Kidney (tissue), 14 donors: ENCODE data around the gene ZSWIM7. TPM values are rescaled to one million over a fixed set of nuclear protein-coding genes. Genes with fewer than 3 reads are reported as not detected.

Source experiments
- DNase-seq, 5 donors: peaks; one replicate each; pipeline ENCODE4 v3.0.0-alpha.2; 2013 to 2020
- FAIRE-seq: peaks from 2 replicates; lab custom pipeline; 2012; peaks lifted over from hg19 to GRCh38; lab: Jason Lieb, UNC
- H3K27ac ChIP-seq, 2 donors: one replicate each; pipeline ENCODE4 v1.7.0; 2013; ENCODE audit warnings: low read depth in 2 of 2, low read length in 2 of 2, inconsistent platforms in 1 of 2
- H3K27me3 ChIP-seq: one replicate; pipeline ENCODE4 v1.7.1; 2013; ENCODE audit warnings: low read length, inconsistent platforms; ENCODE audit not compliant: control insufficient read depth, insufficient read depth
- H3K36me3 ChIP-seq, 3 donors: one replicate each; pipeline versions ENCODE4 v1.7.0 to v1.7.1; 2013; ENCODE audit warnings: low read length in 3 of 3, control low read depth in 1 of 3, inconsistent platforms in 1 of 3; ENCODE audit not compliant: insufficient read depth in 3 of 3, control insufficient read depth in 2 of 3
- H3K4me1 ChIP-seq, 3 donors: one replicate each; pipeline versions ENCODE4 v1.7.0 to v1.7.1; 2013; ENCODE audit warnings: low read length in 3 of 3, inconsistent platforms in 1 of 3, low read depth in 1 of 3; ENCODE audit not compliant: control insufficient read depth in 2 of 3, insufficient read depth in 2 of 3
- H3K4me3 ChIP-seq, 3 donors: one replicate each; pipeline versions ENCODE4 v1.7.0 to v1.8.1; 2013; ENCODE audit warnings: low read length in 3 of 3, control low read depth in 1 of 3, inconsistent platforms in 1 of 3
- H3K9ac ChIP-seq, 3 donors: one replicate each; pipeline versions ENCODE4 v1.7.0 to v1.7.1; 2013; ENCODE audit warnings: low read length in 3 of 3, control low read depth in 1 of 3, inconsistent platforms in 1 of 3
- H3K9me3 ChIP-seq, 3 donors: one replicate each; pipeline versions ENCODE4 v1.7.0 to v1.7.1; 2013; ENCODE audit warnings: low read length in 3 of 3, control low read depth in 1 of 3, inconsistent platforms in 1 of 3; ENCODE audit not compliant: control insufficient read depth in 2 of 3, insufficient read depth in 1 of 3
- intact Hi-C: fragments of 100-400 bp; cut with DNase I; formaldehyde crosslinking; loops from one replicate; pipeline ENCODE4 v1.11.1; 2022
- polyA plus RNA-seq: library from polyadenylated mRNA; stranded (reverse); fragments of 350-450 nt; fragmentation: Illumina TruSeq; extraction: RNeasy Lipid Tissue Mini Kit (QIAGEN cat#74804); gene quantifications from one replicate; pipeline ENCODE4 v1.2.3, GENCODE V29; 2014; ENCODE audit warnings: low read depth, low replicate concordance; ENCODE audit not compliant: insufficient read depth
- total RNA-seq: library from RNA; stranded (reverse); fragmentation: NEBNext Ultra II Directional; extraction: Animal tissue kit (Norgen Biotek cat#: 25700); gene quantifications from one replicate; pipeline ENCODE4 v1.2.1, GENCODE V29; 2021
- TF ChIP-seq, protein P1 (sequence below): IDR thresholded peaks from 3 replicates; pipeline ENCODE4 v1.5.1; 2012; ENCODE audit warnings: mild to moderate bottlenecking, moderate library complexity, borderline replicate concordance; ENCODE audit not compliant: insufficient read depth; ENCODE audit errors: extremely low read depth
- donor health status: control.
- donor health status: control.
- donor health status: control.
- donor health status: control.
- donor health status: control.
- donor health status: DM: yes; HTN: yes; CAD: no.
- donor health status: Normal renal cell carcinoma (clear cell type).

The ZSWIM7 gene
- total and polyA plus RNA-seq, 2 donors from 2014 or later: 21.0 to 66.7 TPM

DNA sequence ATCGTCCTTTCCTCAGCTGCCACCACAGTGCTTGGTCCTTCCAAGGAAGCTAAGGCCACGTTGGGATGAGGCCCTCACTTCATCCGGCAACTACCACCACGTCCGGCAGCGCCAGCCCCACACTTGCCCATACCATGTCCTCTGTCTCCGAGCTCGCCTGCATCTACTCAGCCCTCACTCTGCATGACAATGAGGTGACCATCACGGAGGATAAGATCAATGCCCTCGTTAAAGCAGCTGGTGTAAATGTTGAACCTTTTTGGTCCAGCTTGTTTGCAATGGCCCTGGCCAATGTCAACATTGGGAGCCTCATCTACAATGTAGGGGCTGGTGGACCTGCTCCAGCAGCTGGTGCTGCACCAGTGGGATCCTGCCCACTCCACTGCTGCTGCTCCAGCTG is 45.0 kb upstream of the ZSWIM7 start:
- H3K36me3 ChIP-seq: peaks cover 20 to 40% (median 39%) of the 10 kb centered on the region in 3 donors
- TF ChIP-seq, protein P1, sequence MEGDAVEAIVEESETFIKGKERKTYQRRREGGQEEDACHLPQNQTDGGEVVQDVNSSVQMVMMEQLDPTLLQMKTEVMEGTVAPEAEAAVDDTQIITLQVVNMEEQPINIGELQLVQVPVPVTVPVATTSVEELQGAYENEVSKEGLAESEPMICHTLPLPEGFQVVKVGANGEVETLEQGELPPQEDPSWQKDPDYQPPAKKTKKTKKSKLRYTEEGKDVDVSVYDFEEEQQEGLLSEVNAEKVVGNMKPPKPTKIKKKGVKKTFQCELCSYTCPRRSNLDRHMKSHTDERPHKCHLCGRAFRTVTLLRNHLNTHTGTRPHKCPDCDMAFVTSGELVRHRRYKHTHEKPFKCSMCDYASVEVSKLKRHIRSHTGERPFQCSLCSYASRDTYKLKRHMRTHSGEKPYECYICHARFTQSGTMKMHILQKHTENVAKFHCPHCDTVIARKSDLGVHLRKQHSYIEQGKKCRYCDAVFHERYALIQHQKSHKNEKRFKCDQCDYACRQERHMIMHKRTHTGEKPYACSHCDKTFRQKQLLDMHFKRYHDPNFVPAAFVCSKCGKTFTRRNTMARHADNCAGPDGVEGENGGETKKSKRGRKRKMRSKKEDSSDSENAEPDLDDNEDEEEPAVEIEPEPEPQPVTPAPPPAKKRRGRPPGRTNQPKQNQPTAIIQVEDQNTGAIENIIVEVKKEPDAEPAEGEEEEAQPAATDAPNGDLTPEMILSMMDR: no peak
- intact Hi-C loops: no loop called here
- no peak overlapping the region for H3K9ac ChIP-seq
- no peak overlapping the region for H3K4me3 ChIP-seq
- H3K4me1 ChIP-seq: no peaks in the 10 kb centered on the region
- no peaks in the 10 kb centered on the region for H3K9me3 ChIP-seq
- no peak for DNase-seq
- no peak for FAIRE-seq
- no peaks in the 10 kb centered on the region for H3K27me3 ChIP-seq
- H3K27ac ChIP-seq: no peak overlapping the region

DNA sequence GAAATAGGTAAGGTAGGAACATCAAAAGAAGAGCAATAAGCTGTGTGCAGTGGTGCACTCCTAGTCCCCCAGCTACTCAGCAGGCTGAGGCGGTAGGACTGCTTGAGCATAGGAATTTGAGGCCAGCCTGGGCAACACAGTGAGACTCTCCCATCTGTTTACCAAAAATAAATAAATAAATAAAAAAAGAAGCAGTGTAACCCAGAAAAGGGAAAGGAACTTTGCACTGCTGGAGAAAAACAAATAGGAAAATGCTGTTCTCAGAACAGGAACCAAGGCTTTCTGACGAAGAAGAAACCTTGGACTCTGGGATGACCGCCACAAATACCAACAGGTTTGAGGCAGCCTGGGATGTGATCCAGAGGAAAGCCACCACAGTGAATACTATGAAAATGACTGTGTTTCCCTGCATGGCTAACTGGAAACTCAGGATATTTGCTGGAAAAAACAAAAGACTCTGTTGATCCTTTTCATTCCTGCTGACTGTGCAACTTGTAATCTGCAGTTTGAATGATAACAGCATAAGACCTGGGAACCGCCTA is 41.3 kb upstream of the ZSWIM7 start:
- Histone ChIP-seq H3K36me3 (peaks cover 23 to 30% (median 30%) of the 10 kb centered on the region in 3 donors), H3K27me3 (no peaks in the 10 kb centered on the region), H3K4me1 (no peaks in the 10 kb centered on the region), H3K4me3 (no peak overlapping the region), H3K9me3 (no peaks in the 10 kb centered on the region), H3K27ac (peak overlapping the region; percentile 2 to 67), H3K9ac (no peak overlapping the region)
- DNase-seq (peak in 2 of 5 donors; percentile 3 to 23), FAIRE-seq (no peak)
- intact Hi-C loops: no loop called here
- TF ChIP-seq, protein P1: no peak

DNA sequence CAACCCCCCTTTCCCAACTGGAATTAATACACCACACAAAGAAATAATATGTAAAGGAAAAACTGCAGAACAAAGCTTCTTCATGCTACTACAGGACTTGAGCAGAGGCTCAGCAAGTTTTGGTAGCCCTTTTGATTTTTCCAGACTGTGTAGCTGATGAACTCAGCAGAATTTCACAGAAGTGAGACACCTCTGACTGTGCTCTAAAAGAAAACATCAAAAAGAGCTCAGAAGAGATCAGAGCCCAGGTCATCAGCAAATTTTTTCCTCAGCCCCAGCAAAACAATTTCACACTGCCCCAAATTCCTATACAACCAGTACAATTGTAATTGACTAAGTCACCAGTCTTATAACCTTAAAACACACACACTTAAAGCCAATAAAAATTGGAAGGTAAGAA is 38.1 kb upstream of the ZSWIM7 start:
- H3K9ac ChIP-seq: no peak overlapping the region
- DNase-seq (no peak), FAIRE-seq (no peak)
- peaks cover 17 to 37% (median 27%) of the 10 kb centered on the region in 3 donors for H3K36me3 ChIP-seq
- H3K4me1 ChIP-seq: no peaks in the 10 kb centered on the region
- intact Hi-C loops: no loop called here
- H3K27ac ChIP-seq: no peak overlapping the region
- no peak overlapping the region for H3K4me3 ChIP-seq
- H3K9me3 ChIP-seq: no peaks in the 10 kb centered on the region
- H3K27me3 ChIP-seq: no peaks in the 10 kb centered on the region
- TF ChIP-seq, protein P1: no peak

DNA sequence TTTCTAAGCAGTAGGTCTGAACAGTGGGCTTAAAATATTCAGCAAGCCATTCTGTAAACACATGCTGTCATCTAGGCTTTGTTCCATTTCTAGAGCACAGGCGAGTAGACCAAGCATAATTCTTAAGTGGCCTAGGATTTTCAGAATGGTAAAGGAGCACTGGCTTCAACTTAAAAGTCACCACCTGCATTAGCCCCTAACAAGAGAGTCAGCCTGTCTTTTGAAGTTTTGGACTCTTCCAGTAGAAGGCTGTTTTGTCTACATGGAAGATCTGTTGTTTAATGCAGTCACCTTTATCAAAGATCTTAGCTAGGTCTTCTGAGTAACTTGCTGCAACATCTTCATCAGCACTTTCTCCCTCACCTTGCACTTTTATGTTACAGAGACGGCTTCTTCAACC is 36.8 kb upstream of the ZSWIM7 start:
- DNase-seq (no peak), FAIRE-seq (no peak)
- H3K9me3 ChIP-seq: no peaks in the 10 kb centered on the region
- H3K9ac ChIP-seq: no peak overlapping the region
- H3K4me3 ChIP-seq: no peak overlapping the region
- no peaks in the 10 kb centered on the region for H3K4me1 ChIP-seq
- intact Hi-C loops: no loop called here
- no peak overlapping the region for H3K27ac ChIP-seq
- H3K36me3 ChIP-seq: peaks cover 17 to 49% (median 32%) of the 10 kb centered on the region in 3 donors
- H3K27me3 ChIP-seq: no peaks in the 10 kb centered on the region
- TF ChIP-seq, protein P1: no peak
